Stimulated activated CD8-positive, alpha-beta memory T cell treated with anti-CD3 and anti-CD28 coated beads, Interleukin-4, amount 100 ng/mL, for 4 hours (primary cell): Measurements from ENCODE around the gene CRYM.
"Not testable (repeated sequence)": the region's sequence is repeated elsewhere in the genome, so short reads cannot be mapped to it uniquely, and the experiment has no call there.

ENCODE experiments used
- DNase-seq, 2 donors: peaks; one replicate each; pipeline ENCODE4 v3.0.0-alpha.2; 2020; ENCODE audit warnings: low read depth in 2 of 2, low spot score in 1 of 2

CRYM gene

GRCh38 chr16:21279501-21279900 is 1.4 kb upstream of the CRYM start:
- no peak for DNase-seq

GRCh38 chr16:21277045-21277926 is 804 bp downstream of the CRYM start:
- DNase-seq, result no peak

GRCh38 chr16:21276090-21276489 is 2.0 kb downstream of the CRYM start:
- DNase-seq, result no peak

- DNase-seq, result no peak
Measured at GRCh38 chr16:21275529-21275928, 2.6 kb downstream of the CRYM start.

- DNase-seq, result no peak
Measured at GRCh38 chr16:21274172-21274726, 3.8 kb downstream of the CRYM start.

- DNase-seq, result not testable (repeated sequence)
Measured at GRCh38 chr16:21272763-21273162, 5.3 kb downstream of the CRYM start.

GRCh38 chr16:21272253-21272652 is 5.8 kb downstream of the CRYM start:
- no peak for DNase-seq

- no peak for DNase-seq
Measured at GRCh38 chr16:21268236-21268635, 9.9 kb downstream of the CRYM start.

- no peak for DNase-seq
Measured at GRCh38 chr16:21267298-21267697, 10.8 kb downstream of the CRYM start.

GRCh38 chr16:21265104-21265837 is 12.8 kb downstream of the CRYM start:
- no peak for DNase-seq

GRCh38 chr16:21264571-21265036 is 13.5 kb downstream of the CRYM start:
- DNase-seq, result no peak

GRCh38 chr16:21263640-21264570 is 14.2 kb downstream of the CRYM start:
- DNase-seq, result no peak

GRCh38 chr16:21262779-21263639 is 15.1 kb downstream of the CRYM start:
- no peak for DNase-seq

- DNase-seq, result no peak
Measured at GRCh38 chr16:21260870-21261791, 17.0 kb downstream of the CRYM start.

- no peak for DNase-seq
Measured at GRCh38 chr16:21257284-21257683, 20.8 kb downstream of the CRYM start.

GRCh38 chr16:21256636-21257035 is 21.5 kb downstream of the CRYM start:
- no peak for DNase-seq

- no peak for DNase-seq
Measured at GRCh38 chr16:21253470-21253869, 24.6 kb downstream of the CRYM start.

- no peak for DNase-seq
Measured at GRCh38 chr16:21250072-21250923, 27.8 kb downstream of the CRYM start.
